Activated gamma-delta T cell (primary cell): ENCODE data around the gene CLEC4M.
"Not testable (repeated sequence)": the region's sequence is repeated elsewhere in the genome, so short reads cannot be mapped to it uniquely, and the experiment has no call there.

Experiments used
- DNase-seq: peaks from one replicate; lab custom pipeline; 2025; lab: John Stamatoyannopoulos, UW

Gene CLEC4M

GRCh38 chr19:7775761-7776160, 12.7 kb downstream of the CLEC4M start:
- no peak for DNase-seq

GRCh38 chr19:7778081-7778480, 15.0 kb downstream of the CLEC4M start:
- no peak for DNase-seq

- DNase-seq = no peak
Observed at GRCh38 chr19:7779631-7780486, 16.8 kb downstream of the CLEC4M start.

- DNase-seq = no peak
Observed at GRCh38 chr19:7781157-7781556, 18.1 kb downstream of the CLEC4M start.

- no peak for DNase-seq
Observed at GRCh38 chr19:7783991-7784423, 21.0 kb downstream of the CLEC4M start.

- DNase-seq = no peak
Observed at GRCh38 chr19:7784856-7785255, 21.8 kb downstream of the CLEC4M start.

- DNase-seq = no peak
Observed at GRCh38 chr19:7787141-7787540, 24.1 kb downstream of the CLEC4M start.

- DNase-seq = no peak
Observed at GRCh38 chr19:7787602-7788177, 24.6 kb downstream of the CLEC4M start.

GRCh38 chr19:7788178-7788932, 25.3 kb downstream of the CLEC4M start:
- DNase-seq = no peak

GRCh38 chr19:7788933-7789323, 25.9 kb downstream of the CLEC4M start:
- no peak for DNase-seq

- DNase-seq = no peak
Observed at GRCh38 chr19:7789447-7789846, 26.4 kb downstream of the CLEC4M start.

- DNase-seq = no peak
Observed at GRCh38 chr19:7790416-7790815, 27.4 kb downstream of the CLEC4M start.

- DNase-seq = no peak
Observed at GRCh38 chr19:7792281-7792680, 29.2 kb downstream of the CLEC4M start.

GRCh38 chr19:7792701-7793100, 29.7 kb downstream of the CLEC4M start:
- not testable (repeated sequence) for DNase-seq

GRCh38 chr19:7793493-7793892, 30.4 kb downstream of the CLEC4M start:
- DNase-seq = no peak

GRCh38 chr19:7795555-7796161, 32.6 kb downstream of the CLEC4M start:
- no peak for DNase-seq

GRCh38 chr19:7799640-7800355, 36.8 kb downstream of the CLEC4M start:
- DNase-seq = no peak

GRCh38 chr19:7801020-7801570, 38.1 kb downstream of the CLEC4M start:
- DNase-seq = no peak

GRCh38 chr19:7806234-7806633, 43.2 kb downstream of the CLEC4M start:
- no peak for DNase-seq

GRCh38 chr19:7806876-7807275, 43.8 kb downstream of the CLEC4M start:
- no peak for DNase-seq

- DNase-seq = no peak
Observed at GRCh38 chr19:7808108-7808507, 45.1 kb downstream of the CLEC4M start.
